GM12878 (cell line): Measurements from ENCODE around the gene NPL. TPM values are rescaled to one million over a fixed set of nuclear protein-coding genes. Genes with fewer than 3 reads are reported as not detected.

Source experiments
- ATAC-seq: fragments of 200-7000 bp; cut with Tn5 transposase; 3 replicates; pipeline ENCODE4 v1.9.1; 2020; ENCODE audit warnings: mild to moderate bottlenecking, moderate library complexity
- BruUV-seq: library from RNA; stranded (reverse); fragments of 400-500 nt; replicated peaks from 2 replicates; lab custom pipeline; 2021; lab: Mats Ljungman, UMichigan
- CTCF ChIA-PET: fragments of 300-600 bp; sonication (Branson Sonifier 250); formaldehyde crosslinking; extraction: SDS; loops from one replicate; lab custom pipeline; 2021; ENCODE audit warnings: inconsistent platforms; lab: Yijun Ruan, JAX
- POLR2A ChIA-PET: fragments of 350-600 bp; formaldehyde crosslinking; extraction: SDS; loops from one replicate; lab custom pipeline; 2021; ENCODE audit warnings: inconsistent platforms; lab: Charles Lee
- RAD21 ChIA-PET: fragments of 300-600 bp; sonication (Branson Sonifier 250); formaldehyde crosslinking; loops from one replicate; lab custom pipeline; 2023; ENCODE audit warnings: antibody characterized with exemption; ENCODE audit not compliant: unreplicated experiment; lab: Charles Lee
- SMC1A ChIA-PET: fragments of 300-600 bp; sonication (Branson Sonifier 250); formaldehyde crosslinking; loops from one replicate; lab custom pipeline; 2023; ENCODE audit not compliant: unreplicated experiment, uncharacterized antibody; lab: Charles Lee
- DNase-seq: peaks from one replicate; pipeline ENCODE4 v3.0.0-alpha.2; 2011; ENCODE audit warnings: low read depth, low spot score
- FAIRE-seq: peaks from 3 replicates; lab custom pipeline; 2011; peaks lifted over from hg19 to GRCh38; lab: Jason Lieb, UNC
- H2AFZ ChIP-seq: 2 replicates; pipeline ENCODE4 v1.6.0; 2011; ENCODE audit warnings: low read depth, low read length, control low read depth; ENCODE audit not compliant: control insufficient read depth
- H3K27ac ChIP-seq: 2 replicates; pipeline ENCODE4 v1.5.1; 2011; ENCODE audit warnings: control low read depth; ENCODE audit not compliant: control insufficient read depth, insufficient read depth
- H3K27me3 ChIP-seq, 2 experiments: replicated peaks in 1 of 2; 2 replicates each; pipeline versions ENCODE4 v1.6.0 to v1.6.1; 2011; ENCODE audit warnings: low read length in 1 of 2; ENCODE audit not compliant: control insufficient read depth in 2 of 2, insufficient read depth in 2 of 2
- H3K36me3 ChIP-seq, 2 experiments: 2 replicates each; pipeline ENCODE4 v1.5.1; 2011; ENCODE audit warnings: low read length in 1 of 2; ENCODE audit not compliant: control insufficient read depth in 2 of 2, insufficient read depth in 2 of 2
- H3K4me1 ChIP-seq: 2 replicates; pipeline ENCODE4 v1.6.1; 2011; ENCODE audit warnings: mild to moderate bottlenecking, low read length, moderate library complexity, mixed read lengths; ENCODE audit not compliant: control insufficient read depth, insufficient read depth
- H3K4me2 ChIP-seq: 2 replicates; pipeline ENCODE4 v1.6.0; 2011; ENCODE audit warnings: control low read depth; ENCODE audit not compliant: control insufficient read depth, insufficient read depth
- H3K4me3 ChIP-seq: fragments of 200-600 bp; sonication (generic); 2 replicates; pipeline ENCODE4 v1.5.1; 2016
- H3K79me2 ChIP-seq: 2 replicates; pipeline ENCODE4 v1.6.0; 2011; ENCODE audit warnings: low read length; ENCODE audit not compliant: control insufficient read depth, insufficient read depth
- H3K9ac ChIP-seq: 2 replicates; pipeline ENCODE4 v1.8.0; 2011; ENCODE audit warnings: low read length, control low read depth, mixed read lengths; ENCODE audit not compliant: control insufficient read depth, insufficient read depth
- H3K9me3 ChIP-seq: replicated peaks from 3 replicates; pipeline ENCODE4 v1.5.1; 2011; ENCODE audit warnings: mild to moderate bottlenecking, low read length; ENCODE audit not compliant: control insufficient read depth, insufficient read depth
- H4K20me1 ChIP-seq: 2 replicates; pipeline ENCODE4 v1.6.0; 2011; ENCODE audit not compliant: control insufficient read depth, insufficient read depth
- BRCA1 ChIP-seq: IDR thresholded peaks from 2 replicates; pipeline ENCODE4 v1.6.1; 2011; ENCODE audit warnings: low read depth, low read length, improper control_type of control experiment
- MEF2A ChIP-seq: IDR thresholded peaks from 2 replicates; pipeline ENCODE4 v1.6.1; 2011; ENCODE audit warnings: low read depth, mild to moderate bottlenecking, low read length, moderate library complexity; ENCODE audit not compliant: insufficient read depth
- RUNX3 ChIP-seq: IDR thresholded peaks from 2 replicates; pipeline ENCODE4 v1.6.1; 2012; ENCODE audit warnings: low read length, inconsistent platforms
- whole genome bisulfite sequencing: methylation state at CpG from one replicate; pipeline ENCODE4 v1.1.6; 2016; ENCODE audit warnings: low lambda C conversion rate; ENCODE audit not compliant: insufficient replicate concordance, insufficient coverage; ENCODE audit errors: missing lambda C conversion rate; 5-methylcytosine and 5-hydroxymethylcytosine counted together
- in situ Hi-C: fragments of 300-500 bp; cut with MboI; formaldehyde crosslinking; loops from 9 replicates; pipeline ENCODE4 v1.14.3; 2018; ENCODE audit warnings: mixed read lengths
- intact Hi-C: fragments of 100-400 bp; cut with micrococcal nuclease; formaldehyde crosslinking; loops from one replicate; pipeline ENCODE4 v1.14.2; 2022; ENCODE audit not compliant: unreplicated experiment
- polyA plus RNA-seq, 11 experiments: library from polyadenylated mRNA; depleted of rRNA in 4 of 11; unstranded in 6 of 11; stranded (reverse) in 5 of 11; fragments of >200 nt; fragmentation: Nextera tagmentation in 4 of 11; fragmentation: Illumina TruSeq in 1 of 11; extraction: Ambion mirVana in 4 of 11; extraction: Trizol in 1 of 11; gene quantifications; 1 replicate in 1 of 11; 2 replicates in 10 of 11; pipeline versions ENCODE4 v1.2.1 to v1.2.3, GENCODE V29; 2011 to 2016; ENCODE audit warnings: inconsistent platforms in 2 of 11, missing spikeins in 2 of 11, low read depth in 1 of 11
- total RNA-seq, 4 experiments: library from RNA; depleted of rRNA in 3 of 4; stranded (reverse); fragments of >200 nt in 3 of 4; fragmentation: Illumina TruSeq in 1 of 4; extraction: Trizol in 1 of 4; gene quantifications; 2 replicates each; pipeline versions ENCODE4 v1.2.1 to v1.2.3, GENCODE V29; 2013 to 2021
- TF ChIP-seq, protein P1 (sequence below): IDR thresholded peaks from 2 replicates; pipeline ENCODE4 v1.6.1; 2011; ENCODE audit warnings: borderline replicate concordance, low read depth, mild to moderate bottlenecking, moderate library complexity, low read length; ENCODE audit not compliant: insufficient read depth, poor library complexity, severe bottlenecking
- TF ChIP-seq, protein P2 (sequence below): fragments of 450-650 bp; IDR thresholded peaks from 2 replicates; pipeline ENCODE4 v1.6.1; 2017; ENCODE audit warnings: low read depth, mild to moderate bottlenecking, moderate library complexity

The NPL gene
- total and polyA plus RNA-seq, 10 of the 15 experiments (the other 5 are each of a cell fraction or from before 2014, with no cell fraction given), result 5.3 to 19.2 (median 10.0) TPM

DNA sequence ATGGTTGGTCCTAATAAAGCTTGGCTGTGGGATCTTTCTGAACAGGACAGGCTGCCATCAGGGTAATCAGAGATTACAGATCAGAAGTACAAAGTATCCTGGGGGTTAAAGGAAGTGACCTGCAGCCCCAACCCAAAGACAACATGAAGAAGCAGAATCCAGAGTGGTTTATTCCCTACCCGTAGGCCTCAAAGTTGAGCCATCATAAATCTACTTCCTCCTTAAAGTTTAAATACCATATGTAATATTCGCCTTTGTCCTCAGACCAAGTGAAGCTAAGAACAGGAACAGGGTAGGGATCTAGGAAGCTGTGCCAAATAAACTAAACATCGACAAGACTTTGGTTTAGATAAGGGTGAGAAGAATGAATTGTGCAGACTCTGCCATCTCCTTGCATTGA, 33.6 kb downstream of the NPL start (continued):
- TF ChIP-seq, protein P1, sequence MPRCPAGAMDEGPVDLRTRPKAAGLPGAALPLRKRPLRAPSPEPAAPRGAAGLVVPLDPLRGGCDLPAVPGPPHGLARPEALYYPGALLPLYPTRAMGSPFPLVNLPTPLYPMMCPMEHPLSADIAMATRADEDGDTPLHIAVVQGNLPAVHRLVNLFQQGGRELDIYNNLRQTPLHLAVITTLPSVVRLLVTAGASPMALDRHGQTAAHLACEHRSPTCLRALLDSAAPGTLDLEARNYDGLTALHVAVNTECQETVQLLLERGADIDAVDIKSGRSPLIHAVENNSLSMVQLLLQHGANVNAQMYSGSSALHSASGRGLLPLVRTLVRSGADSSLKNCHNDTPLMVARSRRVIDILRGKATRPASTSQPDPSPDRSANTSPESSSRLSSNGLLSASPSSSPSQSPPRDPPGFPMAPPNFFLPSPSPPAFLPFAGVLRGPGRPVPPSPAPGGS, result no peak

DNA sequence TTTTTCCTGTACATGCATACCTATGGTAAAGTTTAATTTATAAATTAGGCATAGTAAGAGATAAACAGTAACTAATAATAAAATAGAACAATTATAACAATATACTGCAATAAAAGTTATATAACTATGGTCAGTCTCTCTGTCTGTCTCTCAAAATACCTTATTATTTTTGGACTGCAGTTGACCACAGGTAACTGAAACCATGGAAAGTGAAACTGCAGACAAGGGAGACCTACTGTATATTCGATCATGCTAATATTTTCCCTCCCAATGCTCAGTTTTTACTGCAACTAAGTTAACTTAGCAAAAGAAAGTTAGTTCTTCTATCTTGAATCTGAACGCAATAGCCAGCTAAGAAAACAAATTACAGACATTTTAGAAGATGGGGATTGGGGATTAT, 37.3 kb downstream of the NPL start:
- intact Hi-C loops, result no loop called here
- Histone ChIP-seq H3K4me2 (no peak overlapping the region), H4K20me1 (no peaks in the 10 kb centered on the region), H3K9me3 (no peaks in the 10 kb centered on the region), H3K27me3 (no peaks in the 10 kb centered on the region), H3K27ac (no peak overlapping the region), H2AFZ (no peak overlapping the region), H3K4me1 (no peaks in the 10 kb centered on the region), H3K9ac (no peak overlapping the region), H3K79me2 (no peaks in the 10 kb centered on the region), H3K36me3 (no peaks in the 10 kb centered on the region), H3K4me3 (no peak overlapping the region)
- CTCF ChIA-PET, result no interaction called here
- in situ Hi-C loops, result no loop called here
- ATAC-seq (peak; percentile 68), FAIRE-seq (no peak), DNase-seq (no peak)
- 45% methylated on average over 2 of the region's 2 CpGs for WGBS
- no TSS peak for BruUV-seq
- TF ChIP-seq RUNX3, result peak; percentile 53
- TF ChIP-seq, protein P2, sequence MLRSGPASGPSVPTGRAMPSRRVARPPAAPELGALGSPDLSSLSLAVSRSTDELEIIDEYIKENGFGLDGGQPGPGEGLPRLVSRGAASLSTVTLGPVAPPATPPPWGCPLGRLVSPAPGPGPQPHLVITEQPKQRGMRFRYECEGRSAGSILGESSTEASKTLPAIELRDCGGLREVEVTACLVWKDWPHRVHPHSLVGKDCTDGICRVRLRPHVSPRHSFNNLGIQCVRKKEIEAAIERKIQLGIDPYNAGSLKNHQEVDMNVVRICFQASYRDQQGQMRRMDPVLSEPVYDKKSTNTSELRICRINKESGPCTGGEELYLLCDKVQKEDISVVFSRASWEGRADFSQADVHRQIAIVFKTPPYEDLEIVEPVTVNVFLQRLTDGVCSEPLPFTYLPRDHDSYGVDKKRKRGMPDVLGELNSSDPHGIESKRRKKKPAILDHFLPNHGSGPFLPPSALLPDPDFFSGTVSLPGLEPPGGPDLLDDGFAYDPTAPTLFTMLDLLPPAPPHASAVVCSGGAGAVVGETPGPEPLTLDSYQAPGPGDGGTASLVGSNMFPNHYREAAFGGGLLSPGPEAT, result no peak
- TF ChIP-seq BRCA1, result no peak
- 0 out of 2 replicates have a peak, but pooled peaks have one; percentile 16 for TF ChIP-seq MEF2A
- POLR2A ChIA-PET, result no interaction called here
- SMC1A ChIA-PET, result interaction anchor here (1.6 to 3.1 kb wide), 3 partner anchors 8 to 44 kb away, joined by 5 to 13 read pairs (median 5); no protein-coding TSS in a partner anchor
- RAD21 ChIA-PET, result no interaction called here
